Activated naive CD4-positive, alpha-beta T cell treated with anti-CD3 and anti-CD28 coated beads, Interleukin-2, amount 50 U/mL, for 72 hours (primary cell): ENCODE results near the gene RARA. TPM values are rescaled to one million over a fixed set of nuclear protein-coding genes. Genes with fewer than 3 reads are reported as not detected.

Source experiments
- ATAC-seq, 2 donors: fragments of 150-1000 bp; cut with Tn5 transposase; 2 replicates each; pipeline ENCODE4 v1.10.0; 2021; ENCODE audit warnings: mild to moderate bottlenecking in 2 of 2, moderate library complexity in 2 of 2
- DNase-seq, 2 donors: peaks; one replicate each; pipeline ENCODE4 v3.0.0; 2021 to 2022; ENCODE audit warnings: low spot score in 2 of 2
- H3K27ac Mint-ChIP-seq, 2 donors: one replicate each; pipeline ENCODE4 v1.8.0; 2022; ENCODE audit warnings: mild to moderate bottlenecking in 2 of 2, mixed read lengths in 2 of 2
- H3K36me3 Mint-ChIP-seq, 2 donors: one replicate each; pipeline ENCODE4 v1.8.0; 2022; ENCODE audit warnings: mixed read lengths in 2 of 2
- H3K9me3 Mint-ChIP-seq, 2 donors: one replicate each; pipeline ENCODE4 v1.8.0; 2022; ENCODE audit warnings: mixed read lengths in 2 of 2
- total RNA-seq, 2 donors: library from RNA; stranded (reverse); gene quantifications; one replicate each; pipeline ENCODE4 v1.2.3, GENCODE V29; 2022

RARA gene
- 10 to 100 TPM; 21.0 to 23.0 TPM for total RNA-seq

DNA sequence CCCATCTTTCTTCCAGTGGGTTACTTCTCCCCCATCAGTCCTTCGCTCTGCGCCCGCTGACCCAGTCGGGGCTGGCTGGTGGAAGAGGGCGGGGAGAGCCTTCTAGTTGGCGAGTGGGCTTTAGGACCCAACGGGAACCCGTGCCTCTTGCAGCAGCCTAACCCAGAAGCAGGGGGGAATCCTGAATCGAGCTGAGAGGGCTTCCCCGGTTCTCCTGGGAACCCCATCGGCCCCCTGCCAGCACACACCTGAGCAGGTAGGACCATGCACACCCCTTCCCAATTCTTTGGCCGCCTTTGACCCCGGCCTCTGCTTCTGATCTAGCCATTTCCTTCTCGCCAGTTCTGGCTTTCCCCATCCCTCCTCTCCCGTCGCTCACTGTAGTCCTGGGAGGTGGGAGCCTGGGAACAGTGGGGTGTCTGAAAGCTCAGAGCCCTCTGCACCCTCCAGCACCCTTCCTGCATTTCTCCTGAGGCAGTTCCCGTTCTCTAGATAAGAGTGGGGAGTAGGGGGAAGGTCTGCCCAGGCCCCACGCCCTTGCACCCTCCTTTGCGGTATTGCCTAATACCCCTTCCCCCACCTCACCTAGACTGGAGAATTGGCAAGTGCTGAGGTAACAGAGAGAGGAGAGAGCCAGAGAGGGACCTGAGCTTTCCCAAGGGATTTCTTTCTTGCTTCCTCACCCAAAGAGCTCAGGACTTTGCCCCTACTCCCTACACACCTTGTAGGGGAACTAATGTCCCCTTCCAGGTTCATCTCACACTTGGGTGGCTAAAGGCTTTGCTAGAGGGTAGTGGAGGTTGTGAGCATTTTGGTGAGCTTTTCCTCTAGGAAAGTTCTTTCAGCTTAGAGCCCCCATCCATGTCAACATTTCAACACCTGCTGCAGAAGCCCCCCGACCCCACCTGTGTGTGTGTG is at the start of gene RARA:
TSS of gene RARA (plus strand) at position 150 of the 918 bp plus-strand sequence. CDS start 22,039 bp downstream, outside the sequence.
- H3K36me3 Mint-ChIP-seq: no peaks in the 10 kb centered on the region
- no peaks in the 10 kb centered on the region for H3K9me3 Mint-ChIP-seq
- H3K27ac Mint-ChIP-seq: no peak within 1 kb of the TSS
- DNase-seq (no peak), ATAC-seq (peak in 1 of 2 donors; percentile 19)

DNA sequence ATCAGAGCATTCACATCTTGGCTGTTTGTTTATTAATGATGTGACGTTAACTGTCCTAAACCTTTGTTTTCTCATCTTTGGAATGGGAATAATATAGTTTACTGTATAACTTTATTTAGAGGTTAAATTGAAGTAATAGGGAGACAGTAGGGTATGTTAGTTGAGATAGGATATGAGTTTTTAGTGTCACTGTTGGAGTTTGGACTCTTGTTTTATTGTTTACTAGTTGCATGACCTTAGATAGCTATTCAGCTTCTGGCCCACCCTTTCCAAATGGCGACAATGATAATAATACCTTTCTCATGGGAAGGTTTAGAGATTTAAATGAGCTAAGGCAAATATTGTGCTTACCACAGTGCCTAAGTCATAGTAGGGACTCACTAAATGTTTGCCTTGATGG is 49.5 kb upstream of the RARA start:
- no peak overlapping the region for H3K27ac Mint-ChIP-seq
- no peaks in the 10 kb centered on the region for H3K9me3 Mint-ChIP-seq
- peaks cover 0 to 13% of the 10 kb centered on the region in 2 donors for H3K36me3 Mint-ChIP-seq
- no peak for DNase-seq
- no peak for ATAC-seq

DNA sequence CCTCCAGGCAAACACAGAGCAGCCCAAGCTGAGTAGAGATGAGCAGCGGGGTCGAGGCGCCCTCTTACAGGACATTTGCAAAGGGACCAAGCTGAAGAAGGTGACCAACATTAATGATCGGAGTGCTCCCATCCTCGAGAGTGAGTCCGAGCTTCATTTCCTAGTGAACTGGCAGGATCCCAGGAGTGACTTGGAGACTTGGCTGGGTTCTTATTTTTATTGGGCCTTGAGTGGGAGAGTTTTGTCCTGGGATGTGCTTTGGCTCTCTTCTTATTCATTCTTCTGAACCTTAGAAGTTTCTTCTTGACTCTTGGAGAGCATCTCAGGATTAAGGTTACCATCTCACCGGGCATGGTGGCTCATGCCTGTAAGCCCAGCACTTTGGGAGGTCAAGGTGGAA is 48.5 kb upstream of the RARA start:
- H3K36me3 Mint-ChIP-seq: peaks cover 0 to 19% of the 10 kb centered on the region in 2 donors
- DNase-seq (no peak), ATAC-seq (no peak)
- H3K9me3 Mint-ChIP-seq: no peaks in the 10 kb centered on the region
- peak overlapping the region in 1 of 2 donors; percentile 44 for H3K27ac Mint-ChIP-seq

DNA sequence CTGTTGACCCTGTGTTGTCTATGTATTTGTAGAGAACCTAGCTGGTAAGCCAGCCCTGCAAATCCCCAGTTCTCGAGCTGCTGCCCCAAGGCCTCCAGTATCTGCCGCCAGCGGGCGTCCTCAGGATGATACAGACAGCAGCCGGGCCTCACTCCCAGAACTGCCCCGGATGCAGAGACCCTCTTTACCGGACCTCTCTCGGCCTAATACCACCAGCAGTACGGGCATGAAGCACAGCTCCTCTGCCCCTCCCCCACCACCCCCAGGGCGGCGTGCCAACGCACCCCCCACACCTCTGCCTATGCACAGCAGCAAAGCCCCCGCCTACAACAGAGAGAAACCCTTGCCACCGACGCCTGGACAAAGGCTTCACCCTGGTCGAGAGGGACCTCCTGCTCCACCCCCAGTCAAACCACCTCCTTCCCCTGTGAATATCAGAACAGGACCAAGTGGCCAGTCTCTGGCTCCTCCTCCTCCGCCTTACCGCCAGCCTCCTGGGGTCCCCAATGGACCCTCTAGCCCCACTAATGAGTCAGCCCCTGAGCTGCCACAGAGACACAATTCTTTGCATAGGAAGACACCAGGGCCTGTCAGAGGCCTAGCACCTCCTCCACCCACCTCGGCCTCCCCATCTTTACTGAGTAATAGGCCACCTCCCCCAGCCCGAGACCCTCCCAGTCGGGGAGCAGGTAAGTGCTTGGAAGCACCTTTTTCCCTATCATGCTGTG is 44.4 kb upstream of the RARA start:
- no peak for DNase-seq
- no peaks in the 10 kb centered on the region for H3K9me3 Mint-ChIP-seq

GRCh38 chr17:40265337-40265736 is 43.6 kb upstream of the RARA start:
- Mint-ChIP-seq H3K27ac (no peak overlapping the region), H3K36me3 (peaks cover 0 to 13% of the 10 kb centered on the region in 2 donors), H3K9me3 (no peaks in the 10 kb centered on the region)
- no peak for ATAC-seq
- no peak for DNase-seq

More for the DNA sequence above, 44.4 kb upstream of the RARA start:
- ATAC-seq: no peak
- H3K36me3 Mint-ChIP-seq: peaks cover 0 to 13% of the 10 kb centered on the region in 2 donors
- peak overlapping the region in 1 of 2 donors; percentile 3 for H3K27ac Mint-ChIP-seq

- Mint-ChIP-seq H3K9me3 (no peaks in the 10 kb centered on the region), H3K36me3 (peaks cover 0 to 13% of the 10 kb centered on the region in 2 donors), H3K27ac (no peak overlapping the region)
- no peak for ATAC-seq
- DNase-seq: no peak
Measured at GRCh38 chr17:40266882-40267281, 42.1 kb upstream of the RARA start.

DNA sequence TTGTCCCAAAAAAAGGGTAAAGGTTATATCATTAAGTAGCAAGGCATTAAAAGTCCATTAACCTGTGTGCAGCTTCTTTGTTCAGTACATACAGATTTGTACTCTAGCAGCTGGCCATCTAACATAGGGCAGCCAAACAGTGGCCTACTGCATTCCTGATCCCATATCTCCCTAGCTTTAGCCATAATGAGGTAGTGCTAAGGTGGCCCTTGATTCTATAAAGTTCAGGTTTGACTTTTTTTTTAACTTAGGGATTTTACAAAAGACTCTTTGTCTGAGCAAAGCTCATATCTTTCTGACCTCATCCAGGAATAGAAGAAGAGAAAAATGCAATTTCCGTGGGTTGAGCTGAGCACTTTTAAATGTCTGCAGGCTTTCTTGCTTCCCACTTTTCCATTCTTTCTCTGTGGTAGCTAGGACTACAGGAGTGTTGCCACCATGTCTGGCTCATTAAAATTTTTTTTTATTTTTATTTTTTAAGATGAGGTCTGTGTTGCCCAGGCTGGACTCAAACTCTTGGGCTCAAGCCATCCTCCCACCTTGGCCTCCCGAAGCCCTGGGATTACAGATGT is 40.8 kb upstream of the RARA start:
- ATAC-seq: no peak
- peaks cover 0 to 5% of the 10 kb centered on the region in 2 donors for H3K36me3 Mint-ChIP-seq
- no peak overlapping the region for H3K27ac Mint-ChIP-seq
- DNase-seq: no peak
- H3K9me3 Mint-ChIP-seq: no peaks in the 10 kb centered on the region

DNA sequence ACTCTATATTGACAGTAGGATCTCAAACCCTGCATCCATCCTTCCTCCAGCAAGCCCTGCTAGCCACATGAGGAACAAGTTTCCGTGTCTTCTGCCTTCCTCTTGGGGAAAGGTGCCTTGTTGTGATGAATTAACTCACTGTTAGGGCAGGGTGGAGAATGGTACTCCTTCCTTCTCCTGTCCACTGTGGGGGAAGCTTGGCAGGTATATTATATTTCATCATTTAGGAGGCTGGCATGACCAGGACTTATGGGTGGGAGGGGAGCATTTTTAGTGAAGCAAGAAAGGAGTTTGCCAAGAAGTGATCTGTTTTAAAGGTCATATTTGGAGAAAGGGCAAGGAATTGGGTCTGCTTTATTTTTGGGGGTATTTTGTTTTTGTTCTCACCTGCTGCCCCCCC is 30.6 kb upstream of the RARA start:
- Mint-ChIP-seq H3K36me3 (peaks cover 0 to 16% of the 10 kb centered on the region in 2 donors), H3K9me3 (no peaks in the 10 kb centered on the region), H3K27ac (peak overlapping the region; percentile 4 to 53)
- no peak for ATAC-seq
- DNase-seq: no peak

GRCh38 chr17:40279402-40279801 is 29.6 kb upstream of the RARA start:
- DNase-seq (no peak), ATAC-seq (no peak)
- peaks cover 0 to 12% of the 10 kb centered on the region in 2 donors for H3K36me3 Mint-ChIP-seq
- peak overlapping the region in 1 of 2 donors; percentile 60 for H3K27ac Mint-ChIP-seq
- H3K9me3 Mint-ChIP-seq: no peaks in the 10 kb centered on the region

- Mint-ChIP-seq H3K9me3 (no peaks in the 10 kb centered on the region), H3K36me3 (peaks cover 0 to 12% of the 10 kb centered on the region in 2 donors), H3K27ac (peak overlapping the region; percentile 23 to 50)
- ATAC-seq (no peak), DNase-seq (no peak)
Measured at GRCh38 chr17:40281663-40282062, 27.3 kb upstream of the RARA start.

GRCh38 chr17:40283662-40284061 is 25.3 kb upstream of the RARA start:
- peak; percentile 69 to 77 for ATAC-seq
- no peaks in the 10 kb centered on the region for H3K9me3 Mint-ChIP-seq
- no peak for DNase-seq
- H3K27ac Mint-ChIP-seq: peak overlapping the region; percentile 80 to 82
- H3K36me3 Mint-ChIP-seq: peaks cover 9 to 14% of the 10 kb centered on the region in 2 donors

DNA sequence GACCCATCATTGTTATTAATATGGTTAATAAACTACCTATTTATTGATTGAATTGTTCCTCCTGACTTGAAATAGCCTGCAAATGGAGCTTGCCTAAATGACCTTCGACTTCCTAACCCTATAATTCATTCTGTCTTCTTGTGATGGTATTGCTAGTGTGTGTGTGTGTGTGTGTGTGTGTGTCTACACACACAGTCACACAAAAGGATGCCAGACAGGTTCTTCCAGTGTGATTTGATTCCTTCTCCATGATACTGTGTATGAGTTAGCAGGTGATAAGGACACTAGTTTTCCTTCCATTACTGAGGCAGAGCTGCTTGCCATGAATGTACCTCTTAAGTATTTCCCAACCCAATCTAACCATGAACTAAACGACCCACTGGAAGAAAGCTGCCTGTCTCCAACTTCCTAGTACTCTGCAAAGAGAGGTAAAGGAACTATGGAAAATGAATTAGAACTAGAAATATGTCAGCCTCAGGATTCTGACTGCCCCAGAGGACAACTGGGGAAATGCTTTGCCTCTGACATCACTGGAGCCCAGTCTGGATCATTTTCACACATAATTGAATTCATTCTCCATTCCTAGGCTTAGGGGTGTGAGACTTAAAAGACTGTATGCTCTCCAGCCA is 24.8 kb upstream of the RARA start:
- peaks cover 13 to 18% of the 10 kb centered on the region in 2 donors for H3K36me3 Mint-ChIP-seq
- H3K27ac Mint-ChIP-seq: peak overlapping the region; percentile 80 to 82
- DNase-seq: no peak
- H3K9me3 Mint-ChIP-seq: no peaks in the 10 kb centered on the region
- no peak for ATAC-seq

DNA sequence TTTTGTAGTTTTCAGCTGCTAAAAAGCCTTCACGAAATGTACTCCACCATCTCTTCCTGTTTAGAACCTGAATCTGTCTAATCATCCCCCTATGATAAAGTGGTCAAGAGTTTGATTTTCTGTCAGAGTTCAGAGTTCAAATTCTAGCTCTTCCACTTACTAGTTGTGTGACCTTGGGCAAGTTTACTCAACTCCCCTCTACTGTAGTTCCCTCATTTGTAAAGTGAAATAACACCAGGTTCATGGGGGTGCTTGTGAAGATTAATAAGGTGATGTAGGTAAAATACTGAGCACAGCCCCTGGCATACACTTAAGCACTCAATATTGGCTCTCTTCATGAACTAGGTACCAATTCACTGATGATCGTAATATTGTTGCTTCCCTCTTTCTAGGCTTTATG is 22.5 kb upstream of the RARA start:
- ATAC-seq: no peak

GRCh38 chr17:40287159-40287493 is 21.9 kb upstream of the RARA start:
- ATAC-seq: no peak
- H3K9me3 Mint-ChIP-seq: no peaks in the 10 kb centered on the region
- no peak for DNase-seq

More for the DNA sequence above, 22.5 kb upstream of the RARA start:
- no peak for DNase-seq
- peaks cover 32 to 33% of the 10 kb centered on the region in 2 donors for H3K36me3 Mint-ChIP-seq
- no peaks in the 10 kb centered on the region for H3K9me3 Mint-ChIP-seq
- no peak overlapping the region for H3K27ac Mint-ChIP-seq

DNA sequence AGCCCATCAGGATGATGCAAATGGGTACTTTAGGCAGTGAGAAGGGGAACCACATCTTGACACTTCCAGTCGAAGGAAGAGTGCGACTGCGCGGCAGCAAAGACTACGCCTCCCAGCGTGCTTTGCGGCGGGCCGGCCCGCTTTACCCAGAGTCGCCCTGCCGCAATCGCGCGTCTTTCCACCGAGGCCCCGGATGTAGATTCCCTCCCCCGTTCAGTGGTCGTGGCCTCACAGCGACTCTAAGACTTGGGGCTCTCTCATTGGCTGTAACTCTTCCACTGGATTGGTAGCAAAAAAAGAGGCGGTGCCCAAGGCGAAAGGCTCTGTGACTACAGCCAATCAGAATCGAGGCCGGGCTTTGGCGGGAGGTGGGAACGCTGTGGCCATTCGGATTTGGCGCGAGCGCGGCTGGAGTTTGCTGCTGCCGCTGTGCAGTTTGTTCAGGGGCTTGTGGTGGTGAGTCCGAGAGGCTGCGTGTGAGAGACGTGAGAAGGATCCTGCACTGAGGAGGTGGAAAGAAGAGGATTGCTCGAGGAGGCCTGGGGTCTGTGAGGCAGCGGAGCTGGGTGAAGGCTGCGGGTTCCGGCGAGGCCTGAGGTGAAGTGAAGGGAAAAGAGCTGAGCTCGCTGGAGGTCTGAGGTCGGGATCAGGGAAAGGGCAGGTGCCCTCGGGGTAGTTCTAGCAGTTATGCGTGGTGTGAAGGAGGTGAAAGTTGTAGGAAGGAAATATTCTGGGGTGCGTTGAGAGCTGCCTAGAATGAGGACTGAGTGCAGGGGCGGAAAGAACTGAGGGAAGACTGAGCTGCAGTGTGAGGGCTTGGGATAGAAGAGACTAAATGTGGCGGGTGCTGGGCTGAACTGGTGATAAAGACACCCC is 21.2 kb upstream of the RARA start, which contains the start of gene CDC6:
TSS of gene CDC6 (plus strand) at position 386 of the 876 bp plus-strand sequence. CDS start 1,542 bp downstream, outside the sequence.
- ATAC-seq: peak; percentile 87 to 88
- no peaks in the 10 kb centered on the region for H3K9me3 Mint-ChIP-seq
- peak; percentile 94 to 99 for DNase-seq
- peak within 1 kb of the TSS; percentile 93 to 100 for H3K27ac Mint-ChIP-seq
- H3K36me3 Mint-ChIP-seq: peaks cover 32 to 38% of the 10 kb centered on the region in 2 donors

More at GRCh38 chr17:40287159-40287493, 21.9 kb upstream of the RARA start:
- peaks cover 32 to 38% of the 10 kb centered on the region in 2 donors for H3K36me3 Mint-ChIP-seq
- H3K27ac Mint-ChIP-seq: peak overlapping the region; percentile 67 to 93
